Adrenal gland (tissue), 12 donors: ENCODE data around the gene SRSF8. TPM values are rescaled to one million over a fixed set of nuclear protein-coding genes. Genes with fewer than 3 reads are reported as not detected.

Source experiments
- DNase-seq, 7 donors: peaks; one replicate each; pipeline ENCODE4 v3.0.0-alpha.2; 2019 to 2020
- H3K27ac ChIP-seq, 5 donors: fragments of 200-600 bp; sonication (generic) in 4 of 5; 1 replicate in 3 of 5; 2 replicates in 2 of 5; pipeline versions ENCODE4 v1.5.1 to v1.8.0; 2016 to 2020; ENCODE audit warnings: mild to moderate bottlenecking in 1 of 5
- H3K27me3 ChIP-seq: fragments of 200-600 bp; 2 replicates; pipeline ENCODE4 v1.8.0; 2021
- H3K36me3 ChIP-seq, 2 donors: fragments of 200-600 bp; replicated peaks in 1 of 2; 1 replicate in 1 of 2; 2 replicates in 1 of 2; pipeline versions ENCODE4 v1.5.1 to v1.8.0; 2018 to 2022
- H3K4me1 ChIP-seq, 2 donors: fragments of 200-600 bp; replicated peaks in 1 of 2; 1 replicate in 1 of 2; 2 replicates in 1 of 2; pipeline versions ENCODE4 v1.5.1 to v1.8.0; 2018 to 2021
- H3K4me3 ChIP-seq, 4 donors: fragments of 200-600 bp; sonication (generic) in 3 of 4; one replicate each; pipeline ENCODE4 v1.5.1; 2016 to 2018
- H3K9me3 ChIP-seq, 3 donors: fragments of 200-600 bp; sonication (generic) in 1 of 3; replicated peaks in 1 of 3; 1 replicate in 2 of 3; 2 replicates in 1 of 3; pipeline versions ENCODE4 v1.5.1 to v1.8.0; 2016 to 2021
- CTCF ChIP-seq, 6 experiments: fragments of 450-650 bp in 4 of 6; fragments of 200-600 bp in 2 of 6; sonication (generic) in 1 of 6; IDR thresholded peaks; 1 replicate in 5 of 6; 2 replicates in 1 of 6; pipeline versions ENCODE4 v1.5.1 to v1.8.0; 2016 to 2021; ENCODE audit warnings: antibody characterized with exemption in 6 of 6, mild to moderate bottlenecking in 2 of 6, moderate library complexity in 1 of 6
- POLR2A ChIP-seq, 2 donors: fragments of 450-650 bp; IDR thresholded peaks; one replicate each; pipeline ENCODE4 v1.6.1; 2017; ENCODE audit warnings: antibody characterized with exemption in 2 of 2, mild to moderate bottlenecking in 2 of 2, moderate library complexity in 1 of 2
- WGBS, 4 donors: extraction: QIAGEN DNeasy Blood & Tissue Kit in 2 of 4; methylation state at CpG; one replicate each; pipeline versions ENCODE4 v1.1.5 to v1.1.7; 2013 to 2017; 5-methylcytosine and 5-hydroxymethylcytosine counted together
- intact Hi-C, 2 donors: fragments of 100-400 bp; cut with DNase I; formaldehyde crosslinking; loops; one replicate each; pipeline versions ENCODE4 v1.14.1 to v1.15.0; 2022 to 2023
- polyA plus RNA-seq, 3 donors: library from polyadenylated mRNA; stranded (reverse); fragments of 200-250 nt in 2 of 3; fragments of 350-450 nt in 1 of 3; fragmentation: Illumina TruSeq in 1 of 3; extraction: RNeasy Lipid Tissue Mini Kit (QIAGEN cat#74804) in 1 of 3; gene quantifications; one replicate each; pipeline ENCODE4 v1.2.3, GENCODE V29; 2013 to 2014
- total RNA-seq, 9 donors: library from RNA; depleted of rRNA in 4 of 9; stranded (reverse); fragments of >200 nt in 4 of 9; fragments of 120-200 nt in 1 of 9; fragmentation: NEBNext Ultra II Directional in 1 of 9; extraction: Animal tissue kit (Norgen Biotek cat#: 25700) in 1 of 9; gene quantifications; one replicate each; pipeline versions ENCODE4 v1.1.0 to v1.2.4, GENCODE V29; 2013 to 2023
- donor health status: healthy with polysubstance abuse.
- donor health status: Bipolar disorder and iron deficiency.
- donor health status: DM: yes; HTN: yes; CAD: no.
- donor health status: DM: no; HTN: no; CAD: no.
- donor health status: DM: no; HTN: no; CAD: no.
- donor health status: DM: yes; HTN: yes; CAD: no.

The SRSF8 gene
- total and polyA plus RNA-seq, 12 donors, result 20.0 to 60.4 (median 43.6) TPM

- DNase-seq, result peak; percentile 76 to 88 (median 83)
- H3K27ac ChIP-seq, result peak within 1 kb of the TSS; percentile 19 to 97 (median 87)
- WGBS, 4 donors, result 0 to 1% (median 0%) methylated on average over 8 to 106 of the region's 106 CpGs; no CpG with 5 or more reads in 1 of the 4 donors
- TF ChIP-seq CTCF (IDR thresholded peaks at IDR 0.05) (peak in 2 of 6 experiments; percentile 26 to 41), POLR2A (IDR thresholded peaks at IDR 0.05) (peak; percentile 80 to 94)
- H3K9me3 ChIP-seq, result no peaks in the 10 kb centered on the region
- H3K4me3 ChIP-seq, result peak within 1 kb of the TSS; percentile 21 to 78 (median 42)
- H3K4me1 ChIP-seq, result peaks cover 13 to 31% of the 10 kb centered on the region in 2 donors
- no peaks in the 10 kb centered on the region for H3K27me3 ChIP-seq
- intact Hi-C loops, result loop anchor here in 1 of 2 donors (5.0 kb wide), 1 partner anchor 47 kb away; no protein-coding TSS in a partner anchor
- no peaks in the 10 kb centered on the region for H3K36me3 ChIP-seq
Measured at GRCh38 chr11:95089620-95090542, 23.2 kb downstream of the SRSF8 start, which contains the start of gene ENDOD1. Gene ENDOD1, plus strand, starts transcription at chr11:95089846. Its CDS starts 82 bp downstream, at chr11:95089928.

GRCh38 chr11:95091663-95092180 is 25.0 kb downstream of the SRSF8 start:
- DNase-seq, result no peak
- Histone ChIP-seq H3K9me3 (no peaks in the 10 kb centered on the region), H3K27ac (no peak overlapping the region), H3K4me1 (peaks cover 24 to 44% of the 10 kb centered on the region in 2 donors), H3K27me3 (no peaks in the 10 kb centered on the region), H3K36me3 (no peaks in the 10 kb centered on the region), H3K4me3 (no peak overlapping the region)
- TF ChIP-seq CTCF (IDR thresholded peaks at IDR 0.05), result no peak
- TF ChIP-seq POLR2A (IDR thresholded peaks at IDR 0.05), result no peak
- intact Hi-C loops, result no loop called here

- DNase-seq, result peak in 6 of 7 donors; percentile 32 to 56 (median 40)
- Histone ChIP-seq H3K9me3 (no peaks in the 10 kb centered on the region), H3K27ac (peak overlapping the region in 2 of 5 donors; percentile 26 to 70), H3K27me3 (no peaks in the 10 kb centered on the region), H3K4me3 (no peak overlapping the region), H3K36me3 (no peaks in the 10 kb centered on the region), H3K4me1 (peaks cover 24 to 45% of the 10 kb centered on the region in 2 donors)
- intact Hi-C loops, result no loop called here
- TF ChIP-seq CTCF (IDR thresholded peaks at IDR 0.05) (peak; percentile 39 to 65 (median 46)), POLR2A (IDR thresholded peaks at IDR 0.05) (no peak)
- 53 to 57% (median 55%) methylated on average over 5 of the region's 5 CpGs for WGBS, 4 donors
Measured at GRCh38 chr11:95092549-95093324, 26.0 kb downstream of the SRSF8 start.

- H3K36me3 ChIP-seq, result no peaks in the 10 kb centered on the region
- 92 to 96% (median 92%) methylated on average over 3 of the region's 3 CpGs for WGBS, 4 donors
- H3K9me3 ChIP-seq, result no peaks in the 10 kb centered on the region
- no peak overlapping the region for H3K4me3 ChIP-seq
- peaks cover 24 to 44% of the 10 kb centered on the region in 2 donors for H3K4me1 ChIP-seq
- intact Hi-C loops, result no loop called here
- peak overlapping the region in 2 of 5 donors; percentile 26 to 70 for H3K27ac ChIP-seq
- H3K27me3 ChIP-seq, result no peaks in the 10 kb centered on the region
- no peak for TF ChIP-seq CTCF (IDR thresholded peaks at IDR 0.05)
- no peak for TF ChIP-seq POLR2A (IDR thresholded peaks at IDR 0.05)
- no peak for DNase-seq
Measured at GRCh38 chr11:95093548-95093947, 26.8 kb downstream of the SRSF8 start.
